GM21529 (cell line): ENCODE measurements around the gene SP6.

Experiments used
- ATAC-seq: cut with Tn5 transposase; IDR thresholded peaks from one replicate; pipeline ENCODE4 v1.9.1; 2021; ENCODE audit not compliant: unreplicated experiment

SP6 gene

GRCh38 chr17:47879776-47880454, 29.0 kb upstream of the SP6 start:
- no peak for ATAC-seq

GRCh38 chr17:47879028-47879585, 28.1 kb upstream of the SP6 start:
- ATAC-seq: no peak

GRCh38 chr17:47878203-47879027, 27.5 kb upstream of the SP6 start:
- ATAC-seq: no peak

- ATAC-seq: no peak
These were observed 26.5 kb upstream of the SP6 start for GRCh38 chr17:47877368-47878034.

- ATAC-seq: no peak
These were observed 24.3 kb upstream of the SP6 start for GRCh38 chr17:47875011-47875985.

GRCh38 chr17:47873200-47874090, 22.5 kb upstream of the SP6 start:
- no peak for ATAC-seq

GRCh38 chr17:47872651-47873161, 21.7 kb upstream of the SP6 start:
- no peak for ATAC-seq

GRCh38 chr17:47872019-47872650, 21.2 kb upstream of the SP6 start:
- no peak for ATAC-seq

GRCh38 chr17:47871048-47871447, 20.1 kb upstream of the SP6 start:
- no peak for ATAC-seq

- ATAC-seq: no peak
These were observed 19.1 kb upstream of the SP6 start for GRCh38 chr17:47870056-47870455.

- no peak for ATAC-seq
These were observed 18.2 kb upstream of the SP6 start for GRCh38 chr17:47869114-47869513.

- no peak for ATAC-seq
These were observed 17.0 kb upstream of the SP6 start for GRCh38 chr17:47867813-47868533.

GRCh38 chr17:47866941-47867340, 16.0 kb upstream of the SP6 start:
- no peak for ATAC-seq

- ATAC-seq: no peak
These were observed 13.8 kb upstream of the SP6 start for GRCh38 chr17:47864791-47865216.

GRCh38 chr17:47862621-47863440, 11.9 kb upstream of the SP6 start:
- ATAC-seq: no peak

- ATAC-seq: no peak
These were observed 9.4 kb upstream of the SP6 start for GRCh38 chr17:47860386-47860785.
